OCI-LY7 (cell line): ENCODE data around the gene MXRA8.

Experiments
- CTCF ChIP-seq: fragments of 200-600 bp; sonication (generic); conservative IDR thresholded peaks from 2 replicates; pipeline ENCODE4 v1.5.1; 2014; ENCODE audit warnings: mild to moderate bottlenecking, antibody characterized with exemption, low read length, moderate library complexity, mixed read lengths
- EZH2phosphoT487 ChIP-seq: fragments of 200-600 bp; sonication (generic); IDR thresholded peaks from 2 replicates; pipeline ENCODE4 v1.6.1; 2018; ENCODE audit warnings: low read depth, borderline replicate concordance, mild to moderate bottlenecking, mixed run types, antibody characterized with exemption, low read length, moderate library complexity, mixed read lengths

DNA sequence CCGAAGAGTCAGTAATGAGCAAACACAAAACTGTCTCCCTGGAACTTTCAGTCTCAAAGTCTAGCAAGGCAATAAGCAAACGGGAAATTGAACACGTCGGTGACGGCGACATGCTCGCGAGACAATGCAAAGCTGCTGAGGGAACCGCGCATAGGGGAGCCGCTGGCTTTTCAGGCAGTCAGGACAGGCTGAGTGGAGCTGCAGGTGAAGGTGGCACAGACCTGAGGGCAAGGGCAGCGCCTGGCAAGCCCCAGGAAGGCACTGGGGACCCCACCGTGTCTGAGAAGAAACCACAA, 38.8 kb downstream of the MXRA8 start:
- TF ChIP-seq CTCF (no peak), EZH2phosphoT487 (no peak)
